ENCODE measurements around the gene ZFP28. TPM values are rescaled to one million over a fixed set of nuclear protein-coding genes. Genes with fewer than 3 reads are reported as not detected.

Gene ZFP28
- polyA plus RNA-seq, 5 donors, result 9.7 to 17.6 (median 15.3) TPM

DNA sequence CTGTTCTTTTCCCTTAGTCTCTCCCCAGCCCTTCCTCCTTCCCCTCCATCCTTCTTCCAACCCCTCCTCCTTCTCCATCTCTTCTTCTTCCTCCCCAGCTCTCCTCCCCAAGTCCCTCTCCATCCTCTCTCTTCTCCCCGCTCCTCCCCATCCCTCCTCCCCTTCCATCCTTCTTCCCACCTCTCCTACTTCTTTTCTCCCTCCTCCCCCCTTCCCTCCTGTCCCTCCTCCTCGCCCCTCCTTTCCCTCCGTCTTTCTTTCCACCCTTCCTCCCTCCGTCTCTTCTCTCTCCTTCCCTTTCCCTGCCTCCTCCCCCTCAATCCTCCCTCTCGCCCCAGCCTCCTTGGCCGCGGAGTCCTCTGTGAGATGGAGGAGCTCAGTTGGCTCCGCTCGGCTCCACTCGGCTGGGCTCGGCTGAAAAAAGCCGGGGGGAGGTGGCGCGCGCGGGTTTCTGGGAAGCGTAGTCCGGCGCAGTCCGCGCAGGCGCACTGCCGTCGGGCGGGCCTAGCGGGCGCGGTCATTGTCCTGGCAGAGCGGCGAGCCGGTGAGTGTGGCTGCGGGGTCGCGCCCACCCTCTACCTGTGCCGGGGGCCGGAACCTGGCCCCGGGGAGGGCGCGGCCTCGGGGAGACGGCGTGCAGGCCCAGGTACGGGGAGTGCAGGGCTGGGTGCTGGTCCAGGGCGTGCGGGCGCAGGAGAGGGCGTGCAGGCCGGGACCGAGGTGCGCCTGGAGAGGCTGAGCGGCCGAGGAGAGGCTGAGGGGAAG lies 56.2 kb downstream of the ZFP28 start, which contains the start of gene ZNF71:
TSS of gene ZNF71 (plus strand) at position 520 of the 765 bp plus-strand sequence. CDS start 6,257 bp downstream, outside the sequence.
- DNase-seq, result peak; percentile 83 to 88

DNA sequence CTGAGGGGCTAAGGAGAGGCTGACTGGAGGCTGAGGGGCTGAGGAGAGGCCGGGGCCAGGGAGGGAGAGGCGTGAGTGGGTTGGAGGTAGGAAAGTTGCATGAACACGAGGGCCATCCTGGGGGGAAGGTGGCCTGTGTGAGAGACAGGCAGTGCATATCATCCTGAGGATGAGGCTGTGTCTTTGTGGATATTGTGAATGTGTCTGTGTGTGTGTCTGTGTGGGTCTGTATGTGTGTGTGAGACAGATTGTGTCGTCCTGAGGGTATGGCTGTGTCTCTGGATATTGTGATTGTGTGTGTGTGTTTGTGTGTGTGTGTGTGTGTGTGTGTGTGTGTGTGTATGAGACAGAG lies 56.8 kb downstream of the ZFP28 start:
- DNase-seq, result no peak

DNA sequence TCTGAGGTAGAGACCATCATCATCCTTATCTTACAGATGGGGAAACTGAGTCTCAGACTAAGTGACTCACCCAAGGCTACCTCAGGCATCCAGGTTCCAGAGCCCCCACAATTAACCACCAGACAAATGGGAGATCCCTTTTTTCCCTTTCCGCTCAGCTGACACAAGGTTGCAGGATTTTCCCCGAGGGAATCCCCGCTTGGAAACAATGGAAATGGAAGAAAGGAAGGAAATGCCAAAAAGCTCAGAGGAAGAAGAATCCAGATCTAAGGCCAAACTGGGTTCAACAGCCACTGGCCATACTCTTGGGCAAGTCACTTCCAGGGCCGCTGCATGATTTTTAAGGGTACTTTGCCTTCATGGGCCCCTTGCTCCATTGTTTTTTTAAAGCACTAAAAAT lies 57.9 kb downstream of the ZFP28 start:
- no peak for DNase-seq

DNA sequence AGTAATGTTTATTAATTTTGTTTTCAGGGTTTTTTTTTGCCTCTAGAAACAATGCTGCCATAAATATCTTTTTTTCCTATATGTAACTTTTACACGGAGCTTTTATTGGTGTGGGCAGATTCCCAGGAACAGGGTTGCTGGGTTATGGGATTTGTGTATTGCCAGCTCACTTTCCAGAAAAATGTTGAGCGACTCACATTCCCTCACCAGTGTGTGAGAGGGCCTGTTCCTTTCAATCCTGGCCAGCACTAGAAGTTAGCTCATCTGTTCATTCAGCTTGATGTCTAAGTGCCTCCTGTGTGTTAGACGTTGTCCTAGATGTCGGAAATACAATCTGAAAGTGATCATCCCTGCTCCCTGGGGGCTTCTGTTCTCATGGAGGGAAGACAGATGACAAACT lies 58.9 kb downstream of the ZFP28 start:
- no peak for DNase-seq

DNA sequence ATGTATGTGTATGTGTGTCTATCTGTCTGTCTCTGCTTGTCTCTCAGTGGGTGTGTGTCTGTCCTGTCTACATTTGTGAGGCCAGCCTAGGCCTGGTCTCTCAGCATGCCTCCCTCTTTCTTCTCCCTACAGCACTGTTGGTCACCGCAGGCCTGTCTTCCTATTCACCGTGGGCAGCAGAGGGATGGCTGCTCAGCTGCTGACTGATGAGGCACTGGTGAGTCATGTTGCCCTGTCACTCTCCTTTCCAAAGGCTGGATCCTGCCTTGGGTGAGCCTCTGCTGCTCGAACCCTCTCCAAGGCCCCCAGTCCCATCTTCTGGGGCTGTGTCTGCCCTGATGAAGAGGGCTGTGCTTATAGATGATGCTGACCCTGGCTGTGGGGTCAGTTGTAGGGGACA lies 62.6 kb downstream of the ZFP28 start:
- DNase-seq, result no peak

DNA sequence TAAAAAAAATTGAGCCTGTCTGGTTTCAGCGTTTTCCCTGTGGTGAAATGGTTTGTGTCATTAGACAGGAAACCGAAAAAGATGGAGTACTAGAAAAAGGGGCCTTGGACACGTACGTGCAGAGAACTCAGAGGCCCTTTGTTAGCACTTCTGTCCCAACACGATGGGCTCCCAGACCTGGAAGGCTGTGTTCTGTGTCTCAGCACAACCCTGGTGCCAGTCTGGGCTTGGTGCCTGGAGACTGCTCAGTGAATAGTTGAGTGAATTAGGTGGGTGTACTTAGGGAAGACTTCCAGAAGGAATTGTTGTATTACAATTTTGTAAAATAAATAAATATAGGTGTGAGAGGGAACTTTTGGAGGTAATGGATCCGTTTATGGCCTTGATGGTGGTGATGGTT lies 65.1 kb downstream of the ZFP28 start:
- DNase-seq, result no peak

Other genes with a start within 250 kb of the ZFP28 start
- 10 to 100 TPM; 13.6 to 16.6 (median 15.2) TPM for gene ZSCAN5A, start 224.1 kb upstream of the ZFP28 start, polyA plus RNA-seq (ENCODE audit: insufficient read depth in 1 of 5, insufficient read length in 5 of 5, low replicate concordance in 1 of 5)
- 10 to 100 TPM in 3 of 5 donors, 1 to 10 TPM in 2; 6.7 to 12.2 (median 10.2) TPM for gene ZNF582, start 145.4 kb upstream of the ZFP28 start, polyA plus RNA-seq (ENCODE audit: insufficient read depth in 1 of 5, insufficient read length in 5 of 5, low replicate concordance in 1 of 5)
- gene ZNF583, start 134.6 kb upstream of the ZFP28 start, polyA plus RNA-seq (ENCODE audit: insufficient read depth in 1 of 5, insufficient read length in 5 of 5, low replicate concordance in 1 of 5), result 10 to 100 TPM in 2 of 5 donors, 1 to 10 TPM in 3; 9.1 to 16.3 (median 9.9) TPM
- gene ZNF667, start 61.6 kb upstream of the ZFP28 start, polyA plus RNA-seq (ENCODE audit: insufficient read depth in 1 of 5, insufficient read length in 5 of 5, low replicate concordance in 1 of 5), result 10 to 100 TPM; 10.9 to 21.3 (median 18.7) TPM
- 10 to 100 TPM; 16.2 to 48.0 (median 39.0) TPM for gene ZNF471, start 31.1 kb upstream of the ZFP28 start, polyA plus RNA-seq (ENCODE audit: insufficient read depth in 1 of 5, insufficient read length in 5 of 5, low replicate concordance in 1 of 5)
- 1 to 10 TPM; 7.9 to 9.0 (median 8.1) TPM for gene ZNF470, start 28.5 kb downstream of the ZFP28 start, polyA plus RNA-seq (ENCODE audit: insufficient read depth in 1 of 5, insufficient read length in 5 of 5, low replicate concordance in 1 of 5)
- 1 to 10 TPM; 6.6 to 8.7 (median 8.3) TPM for gene ZNF71, start 56.4 kb downstream of the ZFP28 start, polyA plus RNA-seq (ENCODE audit: insufficient read depth in 1 of 5, insufficient read length in 5 of 5, low replicate concordance in 1 of 5)
- gene SMIM17, start 104.2 kb downstream of the ZFP28 start, polyA plus RNA-seq (ENCODE audit: insufficient read depth in 1 of 5, insufficient read length in 5 of 5, low replicate concordance in 1 of 5), result 1 to 10 TPM; 1.8 to 4.8 (median 3.1) TPM
- 1 to 10 TPM; 2.5 to 5.1 (median 4.2) TPM for gene ZNF835, start 132.8 kb downstream of the ZFP28 start, polyA plus RNA-seq (ENCODE audit: insufficient read depth in 1 of 5, insufficient read length in 5 of 5, low replicate concordance in 1 of 5)